ENCODE measurements around the gene TAF11L13.

DNA sequence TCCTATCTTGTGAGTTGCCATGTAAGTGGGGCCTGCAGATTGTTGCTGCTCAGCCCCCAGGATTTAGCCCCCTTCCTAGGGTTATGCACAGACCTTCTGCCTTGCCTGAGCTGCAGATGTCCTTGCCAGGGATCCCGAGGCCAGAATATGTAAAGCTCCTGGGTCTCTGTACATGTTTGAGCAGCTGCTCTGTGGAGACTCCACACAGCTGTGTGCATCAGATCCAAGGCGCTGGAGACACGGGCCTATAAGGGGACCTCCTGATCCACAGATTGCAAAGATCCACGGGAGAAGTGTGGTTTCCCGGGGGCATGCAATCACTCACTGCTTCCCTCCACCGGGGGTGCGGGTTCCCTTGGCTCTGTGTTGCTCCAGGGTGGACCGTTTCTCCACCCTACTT, 31.3 kb downstream of the TAF11L13 start:
- TF ChIP-seq CTCF (IDR thresholded peaks at IDR 0.05) (no peak), ATF2 (CRISPR knock-in tag; IDR thresholded peaks at IDR 0.05; ENCODE audit: borderline replicate concordance, low read depth) (no peak), PRDM15 (CRISPR knock-in tag; IDR thresholded peaks at IDR 0.05) (no peak), TEAD4 (CRISPR knock-in tag; IDR thresholded peaks at IDR 0.05) (no peak), ZNF232 (CRISPR knock-in tag; IDR thresholded peaks at IDR 0.05) (no peak), TCF7 (CRISPR knock-in tag; IDR thresholded peaks at IDR 0.05; ENCODE audit: low read depth) (no peak), ZNF121 (CRISPR knock-in tag; IDR thresholded peaks at IDR 0.05) (no peak), MXD4 (CRISPR knock-in tag; IDR thresholded peaks at IDR 0.05; ENCODE audit: borderline replicate concordance) (no peak), NR1H2 (CRISPR knock-in tag; IDR thresholded peaks at IDR 0.05) (no peak)
